PC-9 (cell line): ENCODE results near the gene TUBA4A.

ENCODE experiments used
- CTCF ChIP-seq: fragments of 200-600 bp; sonication (generic); conservative IDR thresholded peaks from 2 replicates; pipeline ENCODE4 v1.6.1; 2017; ENCODE audit warnings: mixed run types, antibody characterized with exemption, mild to moderate bottlenecking, moderate library complexity
- EZH2 ChIP-seq: fragments of 200-600 bp; sonication (generic); IDR thresholded peaks from 2 replicates; pipeline ENCODE4 v1.8.0; 2017; ENCODE audit warnings: antibody characterized with exemption, low read depth

- TF ChIP-seq CTCF (no peak), EZH2 (no peak)
Observed at GRCh38 chr2:219205165-219205538, 48.6 kb downstream of the TUBA4A start.
